Stimulated activated CD8-positive, alpha-beta memory T cell treated with anti-CD3 and anti-CD28 coated beads, Interleukin-7, amount 100 ng/mL, for 4 hours (primary cell): Measurements from ENCODE around the gene CHCHD4.

Source experiments
- DNase-seq, 2 donors: peaks; one replicate each; pipeline ENCODE4 v3.0.0-alpha.2; 2020; ENCODE audit warnings: low read depth in 2 of 2

The CHCHD4 gene

DNA sequence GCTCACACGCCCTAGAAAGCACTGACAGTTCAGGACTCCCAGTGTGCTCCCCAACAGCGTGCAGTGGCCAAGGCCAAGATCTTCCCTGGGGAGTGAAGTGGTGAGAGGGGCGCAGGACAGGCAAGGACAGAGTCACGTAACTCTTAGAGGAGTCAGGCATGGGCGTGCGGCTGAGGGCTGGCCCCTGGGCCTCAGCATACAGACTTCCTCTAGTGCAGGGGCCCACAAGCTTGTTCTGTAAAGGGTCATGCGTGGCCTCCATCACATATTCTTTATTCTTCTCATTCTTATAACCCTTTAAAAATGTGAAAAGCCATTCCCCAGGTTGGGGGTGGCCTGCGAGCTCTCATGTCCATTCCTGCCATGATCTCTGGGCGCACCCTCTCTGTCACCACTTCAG, 25.4 kb upstream of the CHCHD4 start:
- DNase-seq = no peak

DNA sequence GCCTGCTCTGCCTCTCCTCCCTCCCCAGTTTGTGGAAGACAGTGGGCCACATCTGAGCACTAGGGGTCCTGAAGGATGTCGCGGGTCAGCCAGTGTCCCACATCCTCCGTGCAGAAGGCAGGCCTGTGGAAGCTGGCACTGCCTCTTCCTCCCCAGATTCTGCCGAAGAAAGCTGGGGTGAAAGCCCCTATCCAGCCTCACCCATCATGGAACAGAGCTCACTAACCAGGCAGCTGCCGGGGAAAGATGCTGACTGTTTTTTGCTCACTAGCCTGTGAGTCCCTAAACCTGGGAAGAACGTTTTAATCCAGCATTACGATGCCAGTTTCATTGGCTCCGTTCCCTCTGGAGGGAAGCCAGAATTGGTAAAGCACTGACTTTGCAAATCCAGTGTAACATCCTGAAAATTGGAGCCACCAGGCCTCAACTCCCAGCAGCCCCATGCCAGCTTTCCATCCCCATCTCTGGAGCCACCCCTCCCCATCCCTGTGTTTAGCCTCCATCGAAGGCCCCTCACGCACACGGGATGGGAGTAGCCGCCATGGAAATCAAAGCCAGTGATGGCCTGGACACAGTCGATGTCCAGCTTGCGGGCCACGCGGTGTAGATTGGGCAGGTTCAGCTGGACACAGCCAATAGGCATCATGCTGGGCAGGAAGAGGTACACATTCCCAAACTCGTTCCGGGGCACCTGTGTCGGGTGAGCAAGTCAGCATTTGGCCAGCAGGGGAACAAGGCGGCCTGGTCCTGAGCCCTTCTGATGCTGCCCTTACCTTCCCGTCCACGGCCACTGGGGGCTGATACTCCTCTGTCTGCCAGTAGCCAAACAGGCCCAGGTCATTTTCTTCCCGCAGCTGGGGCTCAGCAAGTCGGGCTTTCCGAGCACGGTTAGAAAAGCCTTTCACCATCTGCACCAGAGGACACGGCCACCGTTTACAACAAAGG, 23.6 kb upstream of the CHCHD4 start:
- DNase-seq = no peak

DNA sequence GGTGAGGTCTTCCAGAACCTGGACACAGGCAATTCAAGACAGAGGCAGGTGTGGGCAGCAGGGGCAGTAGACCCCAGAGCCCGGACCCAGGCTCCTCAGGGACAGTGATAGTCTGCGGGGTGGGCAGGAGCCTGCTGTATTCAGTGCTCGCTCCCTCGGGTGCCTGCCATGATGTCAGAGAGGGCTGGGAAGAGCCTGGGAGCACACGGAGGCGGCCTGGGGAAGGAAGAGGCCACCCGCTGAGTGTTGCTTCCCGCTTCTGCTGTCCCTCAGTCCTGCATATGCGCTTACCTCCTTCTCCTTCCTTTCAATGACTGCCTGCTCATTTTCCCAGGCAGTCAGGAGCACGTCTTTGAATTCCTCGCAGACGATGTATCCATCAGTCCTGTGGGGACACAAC, 22.9 kb upstream of the CHCHD4 start:
- DNase-seq = no peak

DNA sequence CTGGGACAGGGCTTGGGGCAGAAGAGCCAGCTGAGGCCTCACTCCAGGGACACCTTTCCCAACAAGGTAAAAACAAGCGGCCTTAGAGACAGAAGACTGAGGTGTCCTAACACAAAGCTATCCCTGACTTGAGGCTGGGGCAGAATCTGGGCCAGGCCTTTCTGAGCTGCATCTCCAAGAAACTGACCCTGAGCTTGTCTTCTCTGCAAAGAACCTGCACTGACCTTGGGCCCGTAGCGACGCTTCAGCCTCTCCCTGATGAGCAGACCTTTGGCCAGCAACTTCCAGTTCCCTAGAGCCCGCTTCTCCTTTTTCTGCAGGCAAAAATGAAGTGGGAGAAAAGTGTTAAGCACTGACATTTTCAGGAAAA, 22.4 kb upstream of the CHCHD4 start:
- DNase-seq = no peak

DNA sequence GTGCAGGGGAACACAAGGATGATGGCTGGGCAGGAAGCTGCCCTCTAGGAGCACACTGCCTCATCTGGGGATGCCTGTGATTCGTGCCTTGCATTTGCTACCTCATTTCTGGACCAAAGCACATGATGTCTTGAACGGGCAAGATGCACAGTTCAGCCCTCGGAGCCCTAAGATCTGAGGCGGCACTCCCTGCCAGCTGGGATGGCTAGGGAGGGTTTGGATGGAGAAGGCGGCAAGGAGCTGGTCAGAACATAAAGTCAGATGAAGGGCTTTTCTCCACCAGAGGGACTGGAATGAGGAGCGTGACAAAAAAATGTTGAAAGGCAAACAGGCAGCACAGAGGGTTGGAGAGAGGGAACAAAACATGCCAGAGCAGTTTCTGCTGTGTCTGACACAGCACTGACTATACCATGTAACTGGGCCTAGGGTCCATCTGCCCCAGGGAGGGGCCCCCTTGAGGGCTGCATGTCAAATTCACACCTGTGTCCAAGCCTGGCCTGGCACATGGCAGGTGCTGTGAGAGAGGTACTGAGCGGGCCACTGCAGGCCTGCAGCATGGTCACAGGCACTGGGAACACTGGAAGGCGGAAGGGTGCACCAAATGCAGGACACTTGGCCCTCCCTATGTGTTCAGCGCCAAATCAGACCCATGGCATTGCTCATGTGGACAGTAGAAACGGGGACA, 21.9 kb upstream of the CHCHD4 start:
- no peak for DNase-seq

DNA sequence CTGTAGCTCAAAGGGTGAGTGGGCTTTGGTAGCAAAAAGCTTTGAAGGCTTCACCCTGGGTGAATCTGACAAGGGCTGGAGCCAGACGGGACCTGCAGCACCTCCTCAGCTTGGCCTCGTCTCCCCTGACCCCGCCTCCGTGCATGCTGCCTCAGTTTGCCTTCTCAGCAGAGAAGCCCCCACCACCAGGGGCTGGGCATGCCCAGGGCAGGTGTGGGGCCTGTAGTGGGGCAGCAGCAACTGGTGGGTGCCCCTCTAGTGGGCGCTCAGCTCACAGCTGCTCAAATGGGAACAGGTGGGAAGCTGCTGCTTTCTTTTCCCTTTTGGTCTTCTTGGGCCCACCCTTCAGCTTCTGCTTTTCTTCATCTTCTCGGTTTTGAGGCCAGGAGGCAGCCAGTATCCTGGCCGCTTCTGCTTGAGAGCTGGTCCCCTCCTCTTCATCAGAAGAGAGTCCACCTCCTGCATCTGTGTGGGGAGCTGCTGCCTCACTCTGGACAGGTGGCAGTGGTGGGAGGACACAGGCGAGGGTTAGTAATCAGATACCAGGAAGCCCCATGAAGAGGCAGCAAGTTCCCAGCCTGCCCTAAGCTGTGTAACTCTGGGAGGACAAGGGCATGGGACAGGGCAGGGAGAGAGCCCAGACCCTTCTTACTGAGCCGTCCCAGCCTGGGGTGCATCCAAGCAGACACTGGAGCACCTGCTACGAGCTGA, 21.2 kb upstream of the CHCHD4 start:
- no peak for DNase-seq

DNA sequence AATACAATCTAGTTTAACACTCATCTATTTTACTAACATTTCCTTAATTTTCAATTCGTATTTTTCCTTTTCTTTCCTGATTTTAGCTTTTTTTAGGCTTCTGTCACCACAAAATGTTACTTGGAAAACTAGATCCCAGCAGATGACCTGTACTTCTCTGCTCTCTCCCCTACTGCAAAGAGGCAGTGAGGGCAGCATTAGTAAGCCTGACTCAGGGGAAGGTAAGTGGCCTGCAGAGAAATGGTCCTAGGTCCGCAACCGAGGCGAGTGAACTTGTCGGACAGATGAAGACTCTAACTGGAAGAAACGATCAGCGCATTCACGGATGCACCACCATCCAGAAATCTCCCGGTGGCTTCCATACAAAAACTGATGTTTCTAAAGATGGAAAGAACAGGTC, 20.6 kb upstream of the CHCHD4 start:
- DNase-seq = no peak

DNA sequence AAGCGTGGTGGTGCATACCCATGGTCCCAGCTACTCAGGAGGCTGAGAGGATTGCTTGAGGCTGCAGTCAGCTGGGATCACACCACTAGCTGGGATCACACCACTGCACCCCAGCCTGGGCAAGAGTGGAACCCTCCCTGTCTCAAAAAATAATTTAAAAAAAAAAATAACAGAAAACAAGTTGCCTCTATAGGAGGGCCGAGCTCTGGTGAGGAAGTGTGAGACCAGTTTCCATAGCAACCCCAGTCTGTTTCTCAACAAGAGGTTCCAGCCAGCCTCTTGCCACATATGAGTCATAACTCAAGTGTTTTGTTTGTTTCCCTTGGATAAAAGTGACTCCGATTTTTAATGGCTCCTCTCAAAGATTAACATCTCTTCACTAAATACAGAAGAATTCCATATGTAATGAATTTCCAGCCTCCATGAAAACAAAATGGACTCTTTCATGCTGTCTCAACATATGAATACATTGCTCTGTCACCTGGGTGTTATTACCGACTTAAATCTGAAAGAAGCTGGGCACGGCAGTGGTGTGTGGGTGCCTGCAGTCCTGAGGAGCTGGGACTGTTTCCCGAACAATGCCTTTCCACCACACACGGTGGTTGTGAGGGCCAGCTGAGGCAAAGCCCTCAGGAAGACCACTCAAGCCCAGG, 19.9 kb upstream of the CHCHD4 start:
- DNase-seq = peak; percentile 48 to 59

DNA sequence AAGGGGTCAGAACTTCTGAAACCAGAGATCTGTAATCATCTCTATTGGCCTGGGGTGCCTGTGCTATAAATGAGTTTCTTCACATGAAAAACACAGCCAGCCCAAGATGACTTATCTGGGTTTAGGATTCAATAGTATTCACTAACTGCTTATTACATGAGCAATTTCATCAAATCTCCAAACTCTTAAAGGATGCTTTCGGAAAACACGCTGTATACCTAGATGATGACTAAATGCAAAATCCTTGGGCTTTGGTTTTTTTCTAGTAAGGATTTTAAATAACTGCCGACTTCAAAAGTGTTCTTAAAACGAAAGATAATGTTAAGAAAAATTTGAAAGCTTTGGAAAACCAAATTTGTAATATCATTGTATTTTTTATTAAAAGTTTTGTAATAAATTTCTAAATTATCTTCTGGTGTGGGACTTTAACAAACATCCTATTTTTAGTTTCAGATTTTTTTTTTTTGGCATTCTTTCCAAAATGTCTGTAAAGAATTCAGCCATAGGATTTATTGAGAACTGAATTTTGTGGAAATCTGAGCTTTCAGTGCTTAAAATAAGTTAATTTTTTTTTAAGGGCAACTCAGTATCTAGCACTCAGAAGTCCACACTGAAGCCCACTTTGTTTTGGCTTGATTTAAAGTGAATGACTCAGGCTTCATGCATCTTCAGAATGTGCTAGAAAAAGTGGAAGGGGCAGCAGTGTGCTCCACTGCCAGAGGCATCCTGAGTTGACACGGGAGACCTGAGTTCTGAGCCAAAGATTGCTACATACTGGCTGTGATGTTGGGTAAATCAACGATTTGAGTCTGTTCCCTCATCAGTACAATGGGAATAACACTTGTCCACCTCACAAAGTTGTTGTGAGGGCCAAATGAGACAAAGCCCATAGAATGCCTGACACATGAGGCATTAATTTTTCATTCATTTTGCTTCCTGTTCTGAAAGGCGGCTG, 18.9 kb upstream of the CHCHD4 start:
- no peak for DNase-seq

DNA sequence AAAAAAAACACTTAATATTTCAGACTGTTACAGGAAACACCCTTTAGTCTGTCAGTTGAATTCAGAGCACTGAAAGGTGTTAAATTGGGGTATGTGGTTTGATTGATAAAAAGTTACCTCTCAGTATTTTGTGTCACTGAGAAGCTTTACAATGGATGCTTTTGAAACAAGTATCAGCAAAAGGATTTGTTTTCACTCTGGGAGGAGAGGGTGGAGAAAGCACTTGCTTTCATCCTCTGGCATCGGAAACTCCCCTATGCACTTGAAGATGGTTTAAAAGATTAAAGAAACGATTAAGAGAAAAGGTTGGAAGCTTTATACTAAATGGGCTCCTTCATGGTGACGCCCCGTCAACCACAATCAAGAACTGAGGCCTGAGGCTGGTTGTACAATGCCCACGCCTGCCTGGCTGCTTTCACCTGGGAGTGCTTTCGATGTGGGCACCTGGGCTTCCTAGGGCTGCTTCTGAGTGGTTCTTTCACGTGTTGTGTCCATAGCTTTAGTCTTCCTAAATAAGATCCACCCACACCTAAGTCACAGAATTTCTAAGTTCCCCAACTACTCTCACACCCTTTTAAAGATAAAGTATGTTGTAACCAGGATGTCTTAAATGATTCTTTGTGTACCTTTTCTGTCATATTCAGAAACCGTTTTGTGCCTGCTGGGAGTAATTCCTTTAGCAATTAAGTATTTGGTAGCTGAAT, 18.0 kb upstream of the CHCHD4 start:
- DNase-seq = peak; percentile 34 to 42

DNA sequence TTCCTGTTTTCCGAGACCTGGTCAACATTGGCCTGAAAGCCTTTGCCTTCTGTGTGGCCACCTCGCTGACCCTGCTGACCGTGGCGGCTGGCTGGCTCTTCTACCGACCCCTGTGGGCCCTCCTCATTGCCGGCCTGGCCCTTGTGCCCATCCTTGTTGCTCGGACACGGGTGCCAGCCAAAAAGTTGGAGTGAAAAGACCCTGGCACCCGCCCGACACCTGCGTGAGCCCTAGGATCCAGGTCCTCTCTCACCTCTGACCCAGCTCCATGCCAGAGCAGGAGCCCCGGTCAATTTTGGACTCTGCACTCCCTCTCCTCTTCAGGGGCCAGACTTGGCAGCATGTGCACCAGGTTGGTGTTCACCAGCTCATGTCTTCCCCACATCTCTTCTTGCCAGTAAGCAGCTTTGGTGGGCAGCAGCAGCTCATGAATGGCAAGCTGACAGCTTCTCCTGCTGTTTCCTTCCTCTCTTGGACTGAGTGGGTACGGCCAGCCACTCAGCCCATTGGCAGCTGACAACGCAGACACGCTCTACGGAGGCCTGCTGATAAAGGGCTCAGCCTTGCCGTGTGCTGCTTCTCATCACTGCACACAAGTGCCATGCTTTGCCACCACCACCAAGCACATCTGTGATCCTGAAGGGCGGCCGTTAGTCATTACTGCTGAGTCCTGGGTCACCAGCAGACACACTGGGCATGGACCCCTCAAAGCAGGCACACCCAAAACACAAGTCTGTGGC, 17.1 kb upstream of the CHCHD4 start:
- DNase-seq = no peak

DNA sequence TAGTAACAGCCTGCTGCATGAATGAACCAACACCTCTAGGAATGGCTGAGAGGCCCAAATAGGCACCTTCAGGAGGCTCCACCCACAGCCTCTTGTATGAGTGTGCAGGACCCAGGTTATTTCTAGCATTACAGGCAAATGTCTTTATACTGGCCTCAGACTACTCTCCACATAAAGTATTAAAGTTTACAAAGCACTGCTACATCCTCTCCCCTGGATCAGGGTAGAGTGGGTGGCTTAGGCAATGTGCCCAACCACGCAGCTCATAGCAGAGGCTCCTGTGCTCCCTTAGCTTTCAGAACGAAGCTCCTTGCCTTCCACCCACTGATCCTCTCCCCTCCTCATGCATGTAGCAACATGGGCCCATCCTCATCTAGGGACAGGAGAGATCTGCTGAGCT, 16.5 kb upstream of the CHCHD4 start:
- DNase-seq = no peak

DNA sequence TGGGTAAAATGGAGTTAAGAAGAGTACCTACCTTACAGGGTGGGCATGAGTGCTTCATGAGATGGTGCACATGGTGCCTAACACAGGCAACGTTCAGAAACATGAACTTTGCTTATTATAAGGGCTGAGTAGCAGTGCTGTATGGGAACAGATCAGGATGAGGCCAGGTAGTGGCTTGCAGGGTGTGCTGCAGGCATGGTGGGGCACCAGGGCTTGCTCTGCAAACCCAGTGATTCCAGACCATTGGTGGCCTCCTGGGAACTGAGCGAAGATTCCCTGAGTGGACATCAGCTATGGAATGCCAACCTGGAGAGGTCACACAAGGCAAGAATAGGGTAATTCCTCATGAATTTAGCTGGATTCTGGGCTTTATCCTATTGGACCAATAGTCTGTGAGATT, 16.0 kb upstream of the CHCHD4 start:
- DNase-seq = no peak

DNA sequence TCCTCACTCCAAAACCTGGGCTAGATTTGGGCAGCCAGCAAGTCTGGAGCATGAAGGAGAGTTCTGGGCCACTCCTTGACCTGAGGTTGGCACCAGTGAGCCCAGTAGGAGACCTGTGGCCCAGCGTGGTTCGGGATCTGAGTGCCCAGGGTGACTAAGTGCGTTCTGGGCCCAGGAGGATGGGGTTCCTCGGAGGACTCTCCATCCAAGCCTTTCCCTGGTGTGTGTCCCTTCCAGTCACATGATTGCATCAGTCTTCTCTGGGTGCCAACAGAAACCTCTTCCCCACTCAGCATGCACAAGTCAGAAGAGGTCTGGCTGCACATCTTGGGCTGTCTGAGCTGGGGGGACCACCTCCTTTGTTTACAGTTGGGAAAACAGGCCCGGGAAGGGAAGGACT, 15.1 kb upstream of the CHCHD4 start:
- no peak for DNase-seq

DNA sequence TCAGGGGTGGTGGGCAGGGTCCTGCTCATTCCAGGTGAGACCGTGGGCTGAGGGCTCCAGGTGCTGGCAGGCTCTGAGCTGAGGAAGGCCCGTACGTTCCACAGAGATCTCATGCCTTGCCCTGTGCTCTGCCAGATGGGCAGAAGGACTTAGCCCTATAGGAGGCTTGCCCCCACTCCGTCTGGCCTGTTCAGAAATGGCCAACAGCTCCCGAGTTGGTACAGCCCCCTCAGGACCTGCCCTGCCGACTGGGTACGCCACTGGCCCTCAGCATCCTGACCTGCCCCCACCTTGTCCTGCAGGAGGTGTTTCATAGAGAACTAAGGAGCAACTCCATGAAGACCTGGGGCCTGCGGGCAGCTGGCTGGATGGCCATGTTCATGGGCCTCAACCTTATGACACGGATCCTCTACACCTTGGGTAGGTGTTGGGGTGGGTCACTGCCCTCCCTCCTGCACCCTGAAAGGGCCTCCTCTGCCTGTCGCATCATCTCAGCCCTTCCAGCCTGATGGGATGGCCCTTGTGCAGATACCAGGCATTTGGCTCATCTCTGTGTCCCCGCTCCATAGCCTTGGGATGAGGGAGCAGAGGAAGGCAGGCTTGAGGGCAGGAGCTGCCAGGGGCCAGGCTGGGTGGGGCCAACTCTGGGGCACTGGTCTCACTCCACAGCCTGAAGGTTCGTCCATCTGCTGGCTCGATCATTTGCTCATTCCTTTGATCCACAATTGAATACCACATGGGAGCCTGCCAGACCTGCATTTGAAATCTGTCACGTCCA, 14.4 kb upstream of the CHCHD4 start:
- DNase-seq = no peak

DNA sequence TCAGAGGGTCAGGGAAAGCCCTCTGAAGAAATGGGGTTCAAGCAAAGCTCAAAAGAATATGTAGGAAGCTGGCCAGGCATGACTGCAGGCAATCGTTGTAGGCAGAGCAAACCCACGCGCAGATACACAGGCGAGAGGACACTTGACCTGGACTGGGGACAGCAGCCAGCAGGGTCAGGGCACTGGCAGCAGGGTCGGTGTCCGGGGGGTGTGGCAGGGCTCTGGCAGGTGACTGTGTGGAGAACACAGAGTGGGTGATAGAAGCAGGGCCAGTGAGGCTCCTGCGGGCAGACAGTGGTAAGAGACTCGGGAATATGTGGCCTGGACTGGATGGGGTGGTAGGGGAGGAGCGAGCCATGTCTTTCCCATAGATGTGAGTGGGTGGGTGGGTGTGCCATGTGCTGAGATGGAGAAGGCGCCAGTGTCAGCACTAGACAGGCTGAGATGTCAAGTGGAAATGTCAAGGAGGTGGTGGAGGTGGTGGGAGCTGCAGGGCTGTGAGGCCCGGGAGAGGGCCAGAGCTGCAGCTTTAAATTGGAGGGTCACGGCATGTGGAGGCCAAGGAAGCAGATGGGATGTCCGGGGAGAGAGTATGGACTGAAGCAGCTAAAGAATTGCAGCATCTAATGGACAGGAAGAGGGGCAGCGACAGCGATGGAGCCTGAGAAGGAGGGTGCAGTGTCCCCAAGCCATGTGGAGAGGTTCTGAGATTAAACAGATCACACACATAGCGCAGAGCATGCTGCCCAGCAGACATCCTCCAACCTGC, 13.6 kb upstream of the CHCHD4 start:
- no peak for DNase-seq

DNA sequence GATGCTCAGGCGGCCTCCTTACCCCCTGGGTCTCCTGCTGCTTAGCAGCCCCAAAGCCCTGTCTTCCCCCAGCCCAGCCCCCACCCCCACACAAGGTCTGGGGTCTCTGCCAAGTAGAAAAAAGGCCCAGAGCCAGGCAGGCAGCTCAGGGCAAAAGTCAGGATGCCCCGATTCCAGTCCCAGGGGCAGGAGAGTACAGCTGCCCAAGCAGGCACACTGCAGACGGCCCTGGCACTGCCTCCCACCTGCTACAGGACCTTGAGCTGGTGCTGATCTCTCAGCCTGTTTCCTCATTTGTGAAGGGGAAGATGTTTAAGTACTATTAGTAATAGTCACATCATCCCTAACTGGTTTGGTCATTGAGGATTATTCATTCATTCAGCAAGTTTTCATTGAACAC, 12.8 kb upstream of the CHCHD4 start:
- DNase-seq = no peak

DNA sequence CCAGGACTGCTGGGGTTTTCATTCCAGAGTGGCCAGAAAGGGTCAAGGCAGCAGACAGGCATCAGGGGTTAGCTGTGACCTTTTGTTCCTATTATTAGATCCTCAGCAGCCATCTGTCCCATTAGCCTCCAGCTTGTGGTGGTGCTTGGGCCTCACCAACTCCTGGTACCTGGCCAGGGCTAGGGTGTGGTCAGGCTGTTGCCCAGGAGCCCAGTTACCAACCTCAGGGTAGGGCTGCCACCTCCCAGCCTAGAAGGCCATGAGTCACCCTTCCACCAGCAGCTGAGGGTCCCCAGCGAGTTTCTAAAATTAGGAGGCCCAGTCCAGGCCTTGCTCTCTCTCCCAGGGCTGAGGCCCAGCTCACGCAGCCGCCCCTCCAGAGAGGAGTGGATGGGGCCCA, 12.3 kb upstream of the CHCHD4 start:
- DNase-seq = no peak
